HEK293 (cell line): ENCODE results near the gene AP1S1.
A peak's percentile ranks its signal among the peaks of the same experiment; 100 is the strongest.
"Not testable (repeated sequence)": the region's sequence is repeated elsewhere in the genome, so short reads cannot be mapped to it uniquely, and the experiment has no call there.

ENCODE experiments used
- CTCF ChIA-PET: fragments of 350-600 bp; formaldehyde crosslinking; extraction: SDS; loops from one replicate; lab custom pipeline; 2021; ENCODE audit warnings: antibody characterized with exemption; lab: Yijun Ruan, JAX
- POLR2A ChIA-PET: fragments of 300-600 bp; formaldehyde crosslinking; extraction: SDS; loops from one replicate; lab custom pipeline; 2020; ENCODE audit warnings: antibody characterized with exemption, inconsistent platforms; lab: Yijun Ruan, JAX
- H3K27ac ChIP-seq: fragments of 200-500 bp; sonication (Bioruptor generic); 2 replicates; pipeline ENCODE4 v1.5.1; 2014; ENCODE audit warnings: low read depth, low read length, control low read depth, inconsistent platforms; ENCODE audit errors: extremely low read depth
- H3K36me3 ChIP-seq, 2 experiments: fragments of 200-500 bp in 1 of 2; sonication (Bioruptor generic) in 1 of 2; 1 replicate in 1 of 2; 2 replicates in 1 of 2; pipeline ENCODE4 v1.5.1; 2014 to 2017; ENCODE audit warnings: inconsistent platforms in 2 of 2, low read length in 2 of 2; ENCODE audit not compliant: control insufficient read depth in 2 of 2, insufficient read depth in 1 of 2
- H3K4me1 ChIP-seq: fragments of 200-500 bp; sonication (Bioruptor generic); 2 replicates; pipeline ENCODE4 v1.5.1; 2014; ENCODE audit warnings: mild to moderate bottlenecking, low read length, inconsistent platforms; ENCODE audit not compliant: control insufficient read depth, insufficient read depth
- H3K4me3 ChIP-seq: 2 replicates; pipeline ENCODE4 v1.5.1; 2011; ENCODE audit warnings: low read depth, mild to moderate bottlenecking, control low read depth, low read length, moderate library complexity
- H3K9me3 ChIP-seq: fragments of 200-500 bp; sonication (Bioruptor generic); 2 replicates; pipeline ENCODE4 v1.5.1; 2014; ENCODE audit warnings: low read depth, low read length, inconsistent platforms; ENCODE audit not compliant: control insufficient read depth, insufficient read depth
- BCL11B ChIP-seq: fragments of 450-650 bp; formaldehyde crosslinking; IDR thresholded peaks from 2 replicates; pipeline ENCODE4 v1.5.1; 2016; ENCODE audit warnings: low read depth, missing biosample characterization, missing genetic modification characterization
- MYNN ChIP-seq: fragments of 450-650 bp; formaldehyde crosslinking; IDR thresholded peaks from 2 replicates; pipeline ENCODE4 v1.5.1; 2016; ENCODE audit warnings: missing biosample characterization, missing genetic modification characterization, borderline replicate concordance
- RBAK ChIP-seq: fragments of 450-650 bp; formaldehyde crosslinking; IDR thresholded peaks from 2 replicates; pipeline ENCODE4 v1.5.1; 2016; ENCODE audit warnings: missing biosample characterization, missing genetic modification characterization
- SP3 ChIP-seq: fragments of 450-650 bp; formaldehyde crosslinking; IDR thresholded peaks from 2 replicates; pipeline ENCODE4 v1.5.1; 2016; ENCODE audit warnings: missing biosample characterization, missing genetic modification characterization
- ZFP3 ChIP-seq: fragments of 450-650 bp; formaldehyde crosslinking; IDR thresholded peaks from 2 replicates; pipeline ENCODE4 v1.5.1; 2016; ENCODE audit warnings: low read depth, missing biosample characterization, missing genetic modification characterization
- ZNF121 ChIP-seq: fragments of 450-650 bp; formaldehyde crosslinking; IDR thresholded peaks from 2 replicates; pipeline ENCODE4 v1.5.1; 2016; ENCODE audit warnings: missing biosample characterization, missing genetic modification characterization
- ZNF132 ChIP-seq: fragments of 450-650 bp; formaldehyde crosslinking; IDR thresholded peaks from 2 replicates; pipeline ENCODE4 v1.5.1; 2017; ENCODE audit warnings: missing biosample characterization, missing genetic modification characterization, borderline replicate concordance
- ZNF133 ChIP-seq: fragments of 450-650 bp; formaldehyde crosslinking; IDR thresholded peaks from 2 replicates; pipeline ENCODE4 v1.5.1; 2016; ENCODE audit warnings: missing biosample characterization, missing genetic modification characterization
- ZNF138 ChIP-seq: fragments of 450-650 bp; formaldehyde crosslinking; IDR thresholded peaks from 2 replicates; pipeline ENCODE4 v1.5.1; 2016; ENCODE audit warnings: missing biosample characterization, missing genetic modification characterization, borderline replicate concordance
- ZNF146 ChIP-seq: fragments of 450-650 bp; formaldehyde crosslinking; IDR thresholded peaks from 2 replicates; pipeline ENCODE4 v1.5.1; 2016; ENCODE audit warnings: missing biosample characterization, missing genetic modification characterization
- ZNF202 ChIP-seq: fragments of 450-650 bp; formaldehyde crosslinking; IDR thresholded peaks from 2 replicates; pipeline ENCODE4 v1.5.1; 2016; ENCODE audit warnings: missing biosample characterization, missing genetic modification characterization, borderline replicate concordance
- ZNF391 ChIP-seq: fragments of 450-650 bp; formaldehyde crosslinking; IDR thresholded peaks from 2 replicates; pipeline ENCODE4 v1.5.1; 2016; ENCODE audit warnings: low read depth, missing biosample characterization, missing genetic modification characterization, borderline replicate concordance
- ZNF560 ChIP-seq: fragments of 450-650 bp; formaldehyde crosslinking; IDR thresholded peaks from 2 replicates; pipeline ENCODE4 v1.5.1; 2017; ENCODE audit warnings: missing biosample characterization, missing genetic modification characterization, borderline replicate concordance
- ZNF626 ChIP-seq: fragments of 450-650 bp; sonication (Bioruptor Pico); formaldehyde crosslinking; IDR thresholded peaks from 2 replicates; pipeline ENCODE4 v1.5.1; 2018; ENCODE audit warnings: missing biosample characterization, missing genetic modification characterization, inconsistent platforms
- TF ChIP-seq, protein P1 (sequence below): fragments of 450-650 bp; formaldehyde crosslinking; IDR thresholded peaks from 2 replicates; pipeline ENCODE4 v1.5.1; 2016; ENCODE audit warnings: missing biosample characterization, missing genetic modification characterization, low read depth
- TF ChIP-seq, protein P2 (sequence below): fragments of 450-650 bp; formaldehyde crosslinking; IDR thresholded peaks from 2 replicates; pipeline ENCODE4 v1.5.1; 2016; ENCODE audit warnings: missing biosample characterization, missing genetic modification characterization
- TF ChIP-seq, protein P3 (sequence below): fragments of 450-650 bp; formaldehyde crosslinking; IDR thresholded peaks from 2 replicates; pipeline ENCODE4 v1.5.1; 2016; ENCODE audit warnings: missing biosample characterization, missing genetic modification characterization
- TF ChIP-seq, protein P4 (sequence below): fragments of 450-650 bp; formaldehyde crosslinking; IDR thresholded peaks from 2 replicates; pipeline ENCODE4 v1.5.1; 2017; ENCODE audit warnings: missing biosample characterization, mild to moderate bottlenecking, missing genetic modification characterization, moderate library complexity

The AP1S1 gene

DNA sequence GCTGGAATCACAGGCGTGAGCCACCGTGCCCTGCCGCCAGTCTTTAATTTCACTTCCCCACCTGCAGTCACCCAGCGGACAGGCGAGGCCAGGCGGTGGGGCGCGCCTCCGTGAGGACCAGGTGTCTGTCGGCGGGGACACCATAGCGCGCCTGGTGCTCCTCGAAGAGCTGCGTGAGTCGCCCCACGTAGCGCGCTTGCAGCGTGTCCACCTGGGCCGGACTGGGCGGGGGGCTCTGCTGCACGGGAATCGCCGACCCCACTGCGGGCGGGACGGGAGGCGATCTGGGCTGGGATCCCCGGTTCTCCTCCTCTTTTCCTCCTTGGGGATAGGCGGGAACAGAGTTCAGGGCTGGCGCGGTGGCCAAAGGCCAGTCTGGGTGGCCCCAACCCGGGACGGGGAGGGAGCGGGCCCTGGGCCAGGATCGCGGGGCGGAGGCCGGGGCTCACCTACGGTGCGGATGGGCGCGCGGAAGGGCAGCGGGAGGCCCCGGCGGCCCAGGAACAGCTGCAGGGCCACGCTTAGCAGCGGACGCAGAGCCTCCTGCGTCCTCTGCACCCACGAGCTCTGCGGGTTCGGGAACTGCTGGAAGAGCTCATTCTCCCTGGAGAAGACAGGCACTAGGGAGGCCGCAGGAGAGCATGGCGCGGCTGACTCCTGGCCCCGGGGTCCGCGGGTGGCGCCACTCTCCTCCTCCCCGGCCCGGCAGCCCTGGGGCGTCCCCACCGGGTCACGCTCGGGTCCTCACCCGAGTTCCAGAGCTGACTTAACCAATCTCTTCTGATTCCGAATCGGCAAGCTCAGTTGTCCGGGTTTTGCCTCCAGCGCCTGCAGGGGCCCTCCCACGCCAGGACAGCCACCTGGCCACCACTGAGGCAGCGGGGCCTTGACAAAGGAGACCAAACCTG is 47.7 kb downstream of the AP1S1 start:
- POLR2A ChIA-PET, result interaction anchor here (0.6 to 1.5 kb wide), 2 partner anchors 16 to 120 kb away, joined by 3 to 6 read pairs; partner anchors contain the start of genes IFT22, PLOD3 and ZNHIT1

DNA sequence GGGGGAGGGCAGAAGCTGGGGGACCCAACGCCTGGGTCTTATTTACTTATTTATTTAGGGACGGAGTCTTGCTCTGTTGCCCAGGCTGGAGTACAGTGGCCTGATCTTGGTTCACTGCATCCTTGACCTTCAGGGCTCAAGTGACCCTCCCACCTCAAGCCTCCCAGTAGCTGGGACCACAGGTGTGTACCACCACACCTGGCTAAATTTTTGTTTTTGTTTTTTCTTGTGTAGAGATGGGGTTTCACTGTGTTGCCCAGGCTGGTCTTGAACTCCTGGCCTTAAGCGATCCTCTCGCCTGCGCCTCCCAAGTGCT is 48.3 kb downstream of the AP1S1 start:
- Histone ChIP-seq H3K4me3 (no peak overlapping the region), H3K9me3 (no peaks in the 10 kb centered on the region), H3K4me1 (no peaks in the 10 kb centered on the region), H3K27ac (no peak overlapping the region), H3K36me3 (peaks cover 0 to 2% of the 10 kb centered on the region in 2 experiments; a peak in 1 of 3 replicates)
- TF ChIP-seq ZNF121 (peak; percentile 34; the same call in 1 of the 2 replicates), RBAK (tag by site-specific recombination) (no peak)
- ChIA-PET POLR2A (interaction anchor here (0.6 to 1.5 kb wide), 2 partner anchors 15 to 51 kb away, joined by 5 to 6 read pairs; partner anchors contain the start of genes PLOD3 and ZNHIT1), CTCF (interaction anchor here (3.2 kb wide), 1 partner anchor 10 kb away, joined by 17 read pairs; no protein-coding TSS in a partner anchor)

More for the DNA sequence above, 47.7 kb downstream of the AP1S1 start:
- Histone ChIP-seq H3K9me3 (no peaks in the 10 kb centered on the region), H3K27ac (no peak overlapping the region), H3K4me1 (no peaks in the 10 kb centered on the region), H3K36me3 (no peaks in the 10 kb centered on the region)
- CTCF ChIA-PET, result interaction anchor here (3.2 kb wide), 1 partner anchor 9 kb away, joined by 17 read pairs; no protein-coding TSS in a partner anchor
- TF ChIP-seq ZNF560 (tag by site-specific recombination) (no peak), ZNF132 (tag by site-specific recombination) (no peak), ZNF626 (no peak), MYNN (no peak), BCL11B (tag by site-specific recombination) (no peak), ZNF391 (tag by site-specific recombination) (no peak), SP3 (no peak), ZNF133 (no peak), ZNF138 (tag by site-specific recombination) (no peak), ZFP3 (tag by site-specific recombination) (no peak), ZNF146 (no peak), ZNF202 (tag by site-specific recombination) (no peak)
- TF ChIP-seq, protein P1, sequence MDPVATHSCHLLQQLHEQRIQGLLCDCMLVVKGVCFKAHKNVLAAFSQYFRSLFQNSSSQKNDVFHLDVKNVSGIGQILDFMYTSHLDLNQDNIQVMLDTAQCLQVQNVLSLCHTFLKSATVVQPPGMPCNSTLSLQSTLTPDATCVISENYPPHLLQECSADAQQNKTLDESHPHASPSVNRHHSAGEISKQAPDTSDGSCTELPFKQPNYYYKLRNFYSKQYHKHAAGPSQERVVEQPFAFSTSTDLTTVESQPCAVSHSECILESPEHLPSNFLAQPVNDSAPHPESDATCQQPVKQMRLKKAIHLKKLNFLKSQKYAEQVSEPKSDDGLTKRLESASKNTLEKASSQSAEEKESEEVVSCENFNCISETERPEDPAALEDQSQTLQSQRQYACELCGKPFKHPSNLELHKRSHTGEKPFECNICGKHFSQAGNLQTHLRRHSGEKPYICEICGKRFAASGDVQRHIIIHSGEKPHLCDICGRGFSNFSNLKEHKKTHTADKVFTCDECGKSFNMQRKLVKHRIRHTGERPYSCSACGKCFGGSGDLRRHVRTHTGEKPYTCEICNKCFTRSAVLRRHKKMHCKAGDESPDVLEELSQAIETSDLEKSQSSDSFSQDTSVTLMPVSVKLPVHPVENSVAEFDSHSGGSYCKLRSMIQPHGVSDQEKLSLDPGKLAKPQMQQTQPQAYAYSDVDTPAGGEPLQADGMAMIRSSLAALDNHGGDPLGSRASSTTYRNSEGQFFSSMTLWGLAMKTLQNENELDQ (tag by site-specific recombination), result no peak
- TF ChIP-seq, protein P2, sequence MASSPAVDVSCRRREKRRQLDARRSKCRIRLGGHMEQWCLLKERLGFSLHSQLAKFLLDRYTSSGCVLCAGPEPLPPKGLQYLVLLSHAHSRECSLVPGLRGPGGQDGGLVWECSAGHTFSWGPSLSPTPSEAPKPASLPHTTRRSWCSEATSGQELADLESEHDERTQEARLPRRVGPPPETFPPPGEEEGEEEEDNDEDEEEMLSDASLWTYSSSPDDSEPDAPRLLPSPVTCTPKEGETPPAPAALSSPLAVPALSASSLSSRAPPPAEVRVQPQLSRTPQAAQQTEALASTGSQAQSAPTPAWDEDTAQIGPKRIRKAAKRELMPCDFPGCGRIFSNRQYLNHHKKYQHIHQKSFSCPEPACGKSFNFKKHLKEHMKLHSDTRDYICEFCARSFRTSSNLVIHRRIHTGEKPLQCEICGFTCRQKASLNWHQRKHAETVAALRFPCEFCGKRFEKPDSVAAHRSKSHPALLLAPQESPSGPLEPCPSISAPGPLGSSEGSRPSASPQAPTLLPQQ (tag by site-specific recombination), result no peak
- TF ChIP-seq, protein P3, sequence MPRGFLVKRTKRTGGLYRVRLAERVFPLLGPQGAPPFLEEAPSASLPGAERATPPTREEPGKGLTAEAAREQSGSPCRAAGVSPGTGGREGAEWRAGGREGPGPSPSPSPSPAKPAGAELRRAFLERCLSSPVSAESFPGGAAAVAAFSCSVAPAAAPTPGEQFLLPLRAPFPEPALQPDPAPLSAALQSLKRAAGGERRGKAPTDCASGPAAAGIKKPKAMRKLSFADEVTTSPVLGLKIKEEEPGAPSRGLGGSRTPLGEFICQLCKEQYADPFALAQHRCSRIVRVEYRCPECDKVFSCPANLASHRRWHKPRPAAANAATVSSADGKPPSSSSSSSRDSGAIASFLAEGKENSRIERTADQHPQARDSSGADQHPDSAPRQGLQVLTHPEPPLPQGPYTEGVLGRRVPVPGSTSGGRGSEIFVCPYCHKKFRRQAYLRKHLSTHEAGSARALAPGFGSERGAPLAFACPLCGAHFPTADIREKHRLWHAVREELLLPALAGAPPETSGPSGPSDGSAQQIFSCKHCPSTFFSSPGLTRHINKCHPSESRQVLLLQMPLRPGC (tag by site-specific recombination), result no peak
- TF ChIP-seq, protein P4, sequence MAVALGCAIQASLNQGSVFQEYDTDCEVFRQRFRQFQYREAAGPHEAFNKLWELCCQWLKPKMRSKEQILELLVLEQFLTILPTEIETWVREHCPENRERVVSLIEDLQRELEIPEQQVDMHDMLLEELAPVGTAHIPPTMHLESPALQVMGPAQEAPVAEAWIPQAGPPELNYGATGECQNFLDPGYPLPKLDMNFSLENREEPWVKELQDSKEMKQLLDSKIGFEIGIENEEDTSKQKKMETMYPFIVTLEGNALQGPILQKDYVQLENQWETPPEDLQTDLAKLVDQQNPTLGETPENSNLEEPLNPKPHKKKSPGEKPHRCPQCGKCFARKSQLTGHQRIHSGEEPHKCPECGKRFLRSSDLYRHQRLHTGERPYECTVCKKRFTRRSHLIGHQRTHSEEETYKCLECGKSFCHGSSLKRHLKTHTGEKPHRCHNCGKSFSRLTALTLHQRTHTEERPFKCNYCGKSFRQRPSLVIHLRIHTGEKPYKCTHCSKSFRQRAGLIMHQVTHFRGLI (tag by site-specific recombination), result no peak
- TF ChIP-seq, all 188 proteins: peak for 0
- H3K4me3 ChIP-seq, result no peak overlapping the region

DNA sequence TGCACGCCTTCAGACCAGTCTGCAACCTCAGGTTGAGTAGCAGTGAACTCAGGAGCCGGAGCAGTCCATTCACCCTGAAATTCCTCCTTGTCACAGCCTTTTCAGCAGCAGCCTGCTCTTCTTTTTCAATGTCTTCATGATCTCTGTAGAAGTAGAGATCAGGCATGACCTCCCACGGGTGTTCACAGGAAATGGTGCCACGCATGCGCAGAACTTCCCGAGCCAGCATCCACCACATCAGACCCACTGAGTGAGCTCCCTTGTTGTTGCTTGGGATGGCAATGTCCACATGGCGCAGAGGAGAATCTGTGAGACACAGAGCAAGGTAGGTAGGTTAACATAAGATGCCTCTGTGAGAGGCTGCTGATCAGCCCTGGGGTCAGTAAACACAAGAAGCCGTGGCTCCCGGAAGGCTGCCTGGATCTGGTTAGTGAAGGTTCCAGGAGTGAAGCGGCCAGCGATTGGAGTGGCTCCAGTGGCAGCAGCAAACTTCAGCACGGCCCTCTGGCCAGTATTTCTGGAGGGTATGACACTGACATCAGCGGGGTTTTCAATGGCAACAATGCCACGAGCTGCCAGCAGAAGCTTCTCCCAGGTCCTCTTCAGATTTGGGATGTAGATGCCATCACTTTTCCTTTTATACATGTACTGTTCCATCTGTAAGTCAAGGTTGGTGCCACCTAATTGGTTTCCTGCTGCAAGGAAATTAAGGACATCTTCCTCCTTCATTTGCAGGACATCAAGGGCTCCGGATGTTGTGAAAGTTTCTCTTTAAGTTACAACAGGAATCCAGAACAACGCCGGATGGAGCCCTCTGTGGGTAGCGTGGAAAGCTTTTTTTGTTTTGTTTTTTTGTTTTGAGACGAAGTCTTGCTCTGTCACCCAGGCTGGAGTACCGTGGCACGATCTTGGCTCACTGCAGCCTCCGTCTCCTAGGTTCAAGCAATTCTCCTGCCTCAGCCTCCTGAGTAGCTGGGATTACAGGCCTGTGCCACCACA is 49.8 kb downstream of the AP1S1 start:
- peaks cover 0 to 10% of the 10 kb centered on the region in 2 experiments; a peak in 2 of 3 replicates for H3K36me3 ChIP-seq
- CTCF ChIA-PET, result interaction anchor here (0.7 to 3.2 kb wide), 3 partner anchors 9 to 40 kb away, joined by 3 to 17 read pairs (median 5); no protein-coding TSS in a partner anchor
- not testable (repeated sequence) for H3K4me3 ChIP-seq, H3K4me1 ChIP-seq, H3K9me3 ChIP-seq, H3K27ac ChIP-seq
- POLR2A ChIA-PET, result interaction anchor here (0.6 to 0.9 kb wide), 2 partner anchors 14 to 17 kb away, joined by 3 read pairs; partner anchors contain the start of gene ZNHIT1
